Naive thymus-derived CD4-positive, alpha-beta T cell (primary cell): ENCODE results near the gene ISCU. TPM values are rescaled to one million over a fixed set of nuclear protein-coding genes. Genes with fewer than 3 reads are reported as not detected.

ENCODE experiments used
- ATAC-seq: fragments of 150-1000 bp; cut with Tn5 transposase; 2 replicates; pipeline ENCODE4 v1.10.0; 2021; ENCODE audit warnings: mild to moderate bottlenecking, moderate library complexity
- CTCF ChIA-PET: fragments of 350-600 bp; sonication (Branson Sonifier 250); formaldehyde crosslinking; loops from one replicate; lab custom pipeline; 2021; ENCODE audit warnings: antibody characterized with exemption; lab: Charles Lee
- POLR2A ChIA-PET: fragments of 350-600 bp; sonication (Branson Sonifier 250); formaldehyde crosslinking; loops from one replicate; lab custom pipeline; 2021; ENCODE audit warnings: antibody characterized with exemption, inconsistent platforms; lab: Charles Lee
- DNase-seq, 9 donors: peaks; one replicate each; pipeline versions ENCODE4 v3.0.0 to v3.0.0-alpha.2; 2020 to 2022; ENCODE audit warnings: mixed read lengths in 1 of 9
- H3K27ac ChIP-seq: one replicate; pipeline ENCODE4 v1.7.0; 2013; ENCODE audit warnings: mild to moderate bottlenecking, low read depth, low read length, moderate library complexity
- H3K27me3 ChIP-seq, 2 donors: one replicate each; pipeline ENCODE4 v1.7.0; 2013; ENCODE audit warnings: low read length in 2 of 2, mild to moderate bottlenecking in 2 of 2, moderate library complexity in 2 of 2; ENCODE audit not compliant: control insufficient read depth in 2 of 2, insufficient read depth in 2 of 2
- H3K36me3 ChIP-seq, 3 experiments: 1 replicate in 2 of 3; 2 replicates in 1 of 3; pipeline ENCODE4 v1.7.0; 2013; ENCODE audit warnings: low read length in 3 of 3, mild to moderate bottlenecking in 3 of 3, moderate library complexity in 1 of 3; ENCODE audit not compliant: insufficient read depth in 3 of 3, control insufficient read depth in 2 of 3
- H3K4me1 ChIP-seq, 2 donors: one replicate each; pipeline ENCODE4 v1.7.0; 2013; ENCODE audit warnings: low read length in 2 of 2, mild to moderate bottlenecking in 2 of 2, moderate library complexity in 1 of 2; ENCODE audit not compliant: control insufficient read depth in 2 of 2, insufficient read depth in 2 of 2
- H3K4me3 ChIP-seq: 2 replicates; pipeline ENCODE4 v1.7.0; 2013; ENCODE audit warnings: mild to moderate bottlenecking, low read length
- H3K9me3 ChIP-seq, 3 experiments: 1 replicate in 2 of 3; 2 replicates in 1 of 3; pipeline ENCODE4 v1.7.0; 2013; ENCODE audit warnings: low read length in 3 of 3; ENCODE audit not compliant: control insufficient read depth in 2 of 3
- H3K27ac Mint-ChIP-seq, 9 donors: one replicate each; pipeline ENCODE4 v1.8.0; 2020 to 2022; ENCODE audit warnings: mixed read lengths in 9 of 9, mild to moderate bottlenecking in 8 of 9, moderate library complexity in 5 of 9, inconsistent platforms in 2 of 9
- H3K27me3 Mint-ChIP-seq, 5 donors: one replicate each; pipeline ENCODE4 v1.8.0; 2021 to 2022; ENCODE audit warnings: mixed read lengths in 5 of 5, mild to moderate bottlenecking in 1 of 5
- H3K36me3 Mint-ChIP-seq, 5 donors: one replicate each; pipeline ENCODE4 v1.8.0; 2020 to 2022; ENCODE audit warnings: mixed read lengths in 5 of 5, mild to moderate bottlenecking in 3 of 5, inconsistent platforms in 1 of 5
- H3K4me1 Mint-ChIP-seq, 7 donors: one replicate each; pipeline ENCODE4 v1.8.0; 2020 to 2022; ENCODE audit warnings: mixed read lengths in 7 of 7, mild to moderate bottlenecking in 3 of 7, inconsistent platforms in 1 of 7
- H3K4me3 Mint-ChIP-seq, 10 donors: one replicate each; pipeline ENCODE4 v1.8.0; 2020 to 2022; ENCODE audit warnings: mild to moderate bottlenecking in 10 of 10, mixed read lengths in 10 of 10, moderate library complexity in 6 of 10, inconsistent platforms in 2 of 10
- H3K9me3 Mint-ChIP-seq, 11 donors: one replicate each; pipeline ENCODE4 v1.8.0; 2020 to 2022; ENCODE audit warnings: mixed read lengths in 11 of 11, mild to moderate bottlenecking in 4 of 11, inconsistent platforms in 1 of 11, moderate library complexity in 1 of 11
- intact Hi-C, 2 donors: fragments of 100-400 bp; cut with micrococcal nuclease; formaldehyde crosslinking; loops; one replicate each; pipeline ENCODE4 v1.15.1; 2023
- polyA plus RNA-seq, 2 donors: library from polyadenylated mRNA; unstranded; fragments of 300-500 nt; fragmentation: Illumina TruSeq; gene quantifications; one replicate each; pipeline ENCODE4 v1.2.3, GENCODE V29; 2021
- total RNA-seq, 6 experiments: library from RNA in 5 of 6; stranded (reverse) in 5 of 6; gene quantifications; 1 replicate in 5 of 6; 2 replicates in 1 of 6; pipeline ENCODE4 v1.2.3 and lab custom pipeline; 2021 to 2026

ISCU gene
- total and polyA plus RNA-seq, 7 experiments from 2014 or later, result 51.7 to 401 (median 197) TPM

DNA sequence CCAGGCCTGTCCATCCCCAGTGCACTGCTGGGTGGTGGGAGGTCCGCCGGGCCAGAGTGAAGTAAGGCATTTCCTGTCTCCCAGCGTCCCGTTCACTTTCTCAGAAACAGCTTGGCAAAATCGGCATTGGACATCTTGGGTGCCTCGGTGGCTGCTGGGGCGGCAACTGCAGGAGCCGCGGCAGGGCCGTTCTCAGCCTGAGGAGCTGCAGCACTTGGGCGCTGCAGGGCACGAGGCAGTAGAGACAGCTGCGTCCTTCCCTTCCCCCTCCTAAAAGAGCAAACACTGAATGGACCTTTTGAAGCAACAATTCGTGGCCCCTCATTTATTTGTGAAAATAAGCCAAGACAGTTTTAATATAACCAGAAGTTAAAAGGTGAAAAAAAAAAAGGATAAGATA lies 39.0 kb upstream of the ISCU start:
- Histone ChIP-seq H3K27me3 (no peaks in the 10 kb centered on the region), H3K4me3 (no peak overlapping the region), H3K9me3 (no peaks in the 10 kb centered on the region), H3K27ac (no peak overlapping the region), H3K4me1 (no peaks in the 10 kb centered on the region), H3K36me3 (peaks cover 28 to 97% (median 36%) of the 10 kb centered on the region in 3 experiments)
- intact Hi-C loops, result no loop called here
- Mint-ChIP-seq H3K27ac (peak overlapping the region in 1 of 9 donors; percentile 51), H3K4me1 (peaks cover 0 to 11% (median 3%) of the 10 kb centered on the region in 7 donors), H3K9me3 (no peaks in the 10 kb centered on the region), H3K27me3 (no peaks in the 10 kb centered on the region), H3K4me3 (no peak overlapping the region), H3K36me3 (peaks cover 7 to 36% (median 25%) of the 10 kb centered on the region in 5 donors)
- DNase-seq (no peak), ATAC-seq (no peak)
- CTCF ChIA-PET, result no interaction called here
- POLR2A ChIA-PET, result no interaction called here

DNA sequence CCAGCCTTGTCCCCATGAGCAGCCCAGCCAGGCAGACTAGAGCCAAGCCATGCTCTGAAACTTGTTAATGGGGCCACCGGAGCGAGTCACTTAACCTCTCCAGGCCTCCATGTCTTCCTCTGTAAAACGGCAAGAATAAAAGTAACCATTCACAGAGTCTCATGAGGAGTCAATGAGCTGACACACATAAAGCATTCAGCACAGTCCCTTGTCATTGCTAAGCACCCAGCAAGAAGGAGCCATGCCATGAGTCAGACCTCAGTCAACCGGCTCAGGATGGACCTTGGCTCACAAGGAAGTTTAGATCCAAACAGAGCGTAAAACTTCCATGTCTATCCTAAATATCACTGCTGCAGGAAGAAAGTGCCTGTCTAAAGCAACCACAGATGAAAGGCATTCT lies 36.7 kb upstream of the ISCU start:
- Mint-ChIP-seq H3K27me3 (no peaks in the 10 kb centered on the region), H3K36me3 (peaks cover 7 to 50% (median 32%) of the 10 kb centered on the region in 5 donors), H3K9me3 (peaks cover 0 to 1% (median 0%) of the 10 kb centered on the region in 11 donors), H3K4me3 (no peak overlapping the region), H3K27ac (peak overlapping the region in 2 of 9 donors; percentile 19 to 45), H3K4me1 (peaks cover 0 to 14% (median 0%) of the 10 kb centered on the region in 7 donors)
- intact Hi-C loops, result no loop called here
- no peak overlapping the region for H3K27ac ChIP-seq
- CTCF ChIA-PET, result no interaction called here
- H3K27me3 ChIP-seq, result no peaks in the 10 kb centered on the region
- H3K36me3 ChIP-seq, result peaks cover 33 to 98% (median 38%) of the 10 kb centered on the region in 3 experiments
- H3K4me1 ChIP-seq, result no peaks in the 10 kb centered on the region
- ATAC-seq (no peak), DNase-seq (no peak)
- H3K9me3 ChIP-seq, result no peaks in the 10 kb centered on the region
- no peak overlapping the region for H3K4me3 ChIP-seq
- POLR2A ChIA-PET, result no interaction called here

DNA sequence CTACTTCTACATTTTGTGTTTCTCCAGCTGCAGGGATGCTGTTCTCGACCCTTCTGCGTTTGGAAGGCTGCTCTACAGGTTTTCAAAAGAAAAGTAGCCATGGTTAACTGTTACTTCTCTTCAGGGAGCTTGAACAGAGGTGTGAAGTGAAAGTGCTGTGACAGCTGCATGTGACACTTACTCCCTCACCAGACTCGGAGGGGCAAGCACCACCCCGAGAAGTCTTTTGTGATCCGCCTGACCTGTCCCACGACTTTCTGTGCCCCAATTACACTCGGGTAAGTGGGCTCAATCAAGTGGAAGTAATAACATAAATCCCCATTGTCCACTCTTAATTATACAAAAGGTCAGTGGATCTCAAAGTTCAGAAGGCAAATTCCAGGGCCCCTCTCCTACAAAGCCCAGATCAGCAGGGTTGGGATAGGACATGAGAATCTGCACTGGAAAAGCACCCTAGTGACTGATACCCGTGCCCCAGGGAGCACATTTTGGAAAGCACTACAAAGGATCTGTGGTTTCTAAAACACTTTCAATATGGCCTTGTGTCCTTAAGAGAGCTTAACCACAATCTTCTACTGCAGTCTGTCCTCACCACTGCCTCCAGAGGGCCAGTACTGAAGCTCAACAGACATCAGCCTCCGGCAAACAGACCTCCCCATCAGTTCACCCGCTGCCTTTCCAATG lies 35.8 kb upstream of the ISCU start:
- Histone ChIP-seq H3K4me1 (no peaks in the 10 kb centered on the region), H3K27ac (no peak overlapping the region), H3K27me3 (no peaks in the 10 kb centered on the region), H3K4me3 (no peak overlapping the region), H3K36me3 (peaks cover 30 to 98% (median 33%) of the 10 kb centered on the region in 3 experiments), H3K9me3 (no peaks in the 10 kb centered on the region)
- ATAC-seq (no peak), DNase-seq (no peak)
- Mint-ChIP-seq H3K27ac (peak overlapping the region in 5 of 9 donors; percentile 6 to 78 (median 52)), H3K36me3 (peaks cover 7 to 55% (median 31%) of the 10 kb centered on the region in 5 donors), H3K27me3 (no peaks in the 10 kb centered on the region), H3K4me1 (peaks cover 0 to 14% (median 0%) of the 10 kb centered on the region in 7 donors), H3K4me3 (no peak overlapping the region), H3K9me3 (peaks cover 0 to 1% (median 0%) of the 10 kb centered on the region in 11 donors)
- intact Hi-C loops, result no loop called here
- ChIA-PET POLR2A (no interaction called here), CTCF (interaction anchor here (0.5 to 1.2 kb wide), 2 partner anchors 277 to 580 kb away, joined by 3 to 4 read pairs; no protein-coding TSS in a partner anchor)

DNA sequence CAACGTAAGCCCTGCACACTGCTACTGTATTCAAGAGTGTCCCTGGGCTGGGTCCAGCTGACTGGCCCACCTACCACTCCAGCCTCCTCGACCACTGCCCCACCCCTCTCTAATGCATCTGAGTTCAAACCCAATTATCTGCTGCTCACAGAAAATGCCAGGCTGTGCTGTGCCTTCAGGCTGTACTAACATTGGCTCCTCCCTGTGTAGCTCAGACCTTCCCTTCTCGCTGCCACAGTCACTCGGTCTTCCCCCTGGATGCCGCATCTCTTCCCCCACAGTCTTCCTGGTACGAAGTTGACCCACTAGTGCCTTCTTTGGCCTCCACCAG lies 35.3 kb upstream of the ISCU start:
- POLR2A ChIA-PET, result no interaction called here
- Mint-ChIP-seq H3K4me1 (peaks cover 0 to 14% (median 0%) of the 10 kb centered on the region in 7 donors), H3K27ac (peak overlapping the region in 7 of 9 donors; percentile 6 to 78 (median 37)), H3K36me3 (peaks cover 7 to 53% (median 31%) of the 10 kb centered on the region in 5 donors), H3K9me3 (peaks cover 0 to 1% (median 0%) of the 10 kb centered on the region in 11 donors), H3K4me3 (no peak overlapping the region), H3K27me3 (no peaks in the 10 kb centered on the region)
- H3K36me3 ChIP-seq, result peaks cover 30 to 98% (median 37%) of the 10 kb centered on the region in 3 experiments
- no peak overlapping the region for H3K27ac ChIP-seq
- no peak overlapping the region for H3K4me3 ChIP-seq
- no peaks in the 10 kb centered on the region for H3K27me3 ChIP-seq
- no peaks in the 10 kb centered on the region for H3K4me1 ChIP-seq
- no peak for DNase-seq
- intact Hi-C loops, result no loop called here
- H3K9me3 ChIP-seq, result no peaks in the 10 kb centered on the region
- no peak for ATAC-seq
- CTCF ChIA-PET, result interaction anchor here (0.5 to 1.2 kb wide), 2 partner anchors 277 to 580 kb away, joined by 3 to 4 read pairs; no protein-coding TSS in a partner anchor

DNA sequence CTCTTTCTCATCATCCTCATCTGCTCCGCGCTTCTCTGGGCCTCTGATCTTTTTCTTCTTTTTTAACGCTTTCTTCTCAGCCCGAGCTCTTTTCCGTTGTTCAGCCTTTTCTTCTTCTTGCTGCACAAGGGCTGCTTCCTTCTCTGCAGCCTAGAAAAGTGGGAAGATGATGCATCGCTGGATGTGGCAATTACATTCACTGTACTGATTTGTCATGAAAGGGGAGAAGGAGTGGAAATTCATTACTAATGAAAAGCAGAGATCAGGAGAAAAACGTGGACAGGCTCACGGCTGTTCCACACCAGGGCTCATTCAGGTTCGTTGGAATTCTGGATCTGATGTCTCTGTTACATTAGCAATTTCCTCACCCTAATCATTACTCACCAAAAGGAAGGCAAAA lies 32.2 kb upstream of the ISCU start:
- Mint-ChIP-seq H3K4me3 (no peak overlapping the region), H3K4me1 (peaks cover 0 to 12% (median 0%) of the 10 kb centered on the region in 7 donors), H3K9me3 (peaks cover 0 to 1% (median 0%) of the 10 kb centered on the region in 11 donors), H3K27ac (peak overlapping the region in 2 of 9 donors; percentile 22 to 70), H3K36me3 (peaks cover 4 to 48% (median 32%) of the 10 kb centered on the region in 5 donors), H3K27me3 (no peaks in the 10 kb centered on the region)
- Histone ChIP-seq H3K27me3 (no peaks in the 10 kb centered on the region), H3K4me3 (no peak overlapping the region), H3K36me3 (peaks cover 26 to 94% (median 29%) of the 10 kb centered on the region in 3 experiments), H3K27ac (no peak overlapping the region), H3K4me1 (no peaks in the 10 kb centered on the region), H3K9me3 (no peaks in the 10 kb centered on the region)
- DNase-seq (no peak), ATAC-seq (no peak)
- ChIA-PET CTCF (interaction anchor here (0.6 kb wide), 1 partner anchor 34 kb away, joined by 3 read pairs; no protein-coding TSS in a partner anchor), POLR2A (no interaction called here)
- intact Hi-C loops, result no loop called here

DNA sequence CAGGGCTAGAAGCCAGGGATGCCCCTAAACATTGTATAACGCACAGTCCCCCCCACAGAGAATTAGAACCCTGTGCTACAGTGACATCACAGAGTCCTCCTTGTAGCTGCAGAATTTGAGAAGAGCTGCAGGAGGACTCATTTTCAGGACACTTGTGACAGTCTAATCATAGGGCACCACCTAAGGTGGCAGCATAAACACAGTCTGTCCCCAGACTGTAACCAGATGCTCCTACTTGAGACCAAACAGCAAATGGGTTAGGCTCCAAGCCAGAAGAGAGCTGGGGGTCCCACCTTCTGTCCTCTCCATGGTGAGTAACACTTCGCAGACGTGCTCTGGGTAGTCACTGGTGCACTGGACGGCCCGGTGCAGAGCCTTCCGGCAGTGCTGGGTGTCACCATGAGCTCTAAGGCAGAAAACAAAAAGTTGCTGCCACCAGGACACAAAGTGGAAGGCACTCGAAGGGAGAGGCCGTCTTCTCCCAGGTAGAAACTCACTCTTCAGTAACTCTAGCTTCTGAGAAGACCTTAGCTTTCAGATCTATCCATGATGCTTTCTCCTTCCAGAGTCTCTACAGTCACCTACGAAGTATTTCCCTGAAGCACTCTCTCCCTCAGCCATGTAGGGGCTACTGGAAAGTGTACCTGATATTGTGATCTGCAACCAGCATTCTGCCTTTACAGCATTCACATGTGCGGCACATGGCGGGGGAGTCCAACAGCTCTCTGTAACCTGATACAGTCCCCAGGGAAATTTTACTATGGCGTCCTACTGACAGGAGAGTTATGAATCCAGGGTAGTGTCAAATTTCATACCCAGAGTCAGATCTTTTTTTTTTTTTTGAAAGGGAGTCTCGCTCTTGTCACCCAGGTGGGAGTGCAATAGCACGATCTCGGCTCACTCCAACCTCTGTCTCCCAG lies 30.2 kb upstream of the ISCU start:
- no peak for ATAC-seq
- Histone ChIP-seq H3K27ac (no peak overlapping the region), H3K9me3 (no peaks in the 10 kb centered on the region), H3K4me3 (no peak overlapping the region), H3K36me3 (peaks cover 24 to 94% (median 36%) of the 10 kb centered on the region in 3 experiments), H3K27me3 (no peaks in the 10 kb centered on the region), H3K4me1 (no peaks in the 10 kb centered on the region)
- ChIA-PET CTCF (no interaction called here), POLR2A (interaction anchor here (0.6 to 0.7 kb wide), 2 partner anchors 207 to 309 kb away, joined by 3 read pairs; no protein-coding TSS in a partner anchor)
- intact Hi-C loops, result no loop called here
- Mint-ChIP-seq H3K4me1 (peaks cover 0 to 8% (median 0%) of the 10 kb centered on the region in 7 donors), H3K4me3 (no peak overlapping the region), H3K27ac (peak overlapping the region in 1 of 9 donors; percentile 28), H3K27me3 (no peaks in the 10 kb centered on the region), H3K36me3 (peaks cover 4 to 59% (median 28%) of the 10 kb centered on the region in 5 donors), H3K9me3 (peaks cover 0 to 1% (median 0%) of the 10 kb centered on the region in 11 donors)
- DNase-seq, result no peak
